ENCODE measurements around the gene GAB3.

DNA sequence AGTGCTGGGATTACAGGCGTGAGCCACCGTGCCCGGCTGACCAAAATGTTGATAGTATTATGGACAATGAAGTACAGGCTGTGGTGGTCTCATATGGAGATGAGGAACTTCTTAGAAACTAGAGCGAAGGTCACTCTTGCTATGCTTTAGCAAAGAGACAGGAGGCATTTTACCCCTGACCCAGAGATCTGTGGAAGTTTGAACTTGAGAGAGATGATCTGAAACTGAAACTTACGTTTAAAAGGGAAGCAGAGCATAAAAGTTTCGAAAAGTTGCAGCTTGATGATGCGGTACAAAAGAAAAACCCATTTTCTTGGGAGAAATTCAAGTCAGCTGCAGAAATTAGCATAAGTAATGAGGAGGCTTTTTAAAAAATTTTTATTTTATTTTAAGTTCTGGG is 89.0 kb downstream of the GAB3 start:
- TF ChIP-seq POLR2A (IDR thresholded peaks at IDR 0.05; ENCODE audit: low read length) (no peak), GATA1 (IDR thresholded peaks at IDR 0.05; ENCODE audit: low read depth, low read length) (no peak)
